Hepatocyte (in vitro differentiated cells): Measurements from ENCODE around the gene ASB1. TPM values are rescaled to one million over a fixed set of nuclear protein-coding genes. Genes with fewer than 3 reads are reported as not detected.
A peak's percentile ranks its signal among the peaks of the same experiment; 100 is the strongest.

Experiments used
- DNase-seq: peaks from one replicate; pipeline ENCODE4 v3.0.0-alpha.2; 2016; ENCODE audit warnings: low spot score
- H2AFZ ChIP-seq: fragments of 200-600 bp; sonication (generic); 2 replicates; pipeline ENCODE4 v1.6.0; 2016; ENCODE audit warnings: antibody characterized with exemption, mild to moderate bottlenecking
- H3K27ac ChIP-seq: fragments of 200-600 bp; sonication (generic); 2 replicates; pipeline ENCODE4 v1.5.1; 2016; ENCODE audit warnings: mild to moderate bottlenecking
- H3K27me3 ChIP-seq: fragments of 200-600 bp; sonication (generic); 2 replicates; pipeline ENCODE4 v1.6.1; 2016
- H3K36me3 ChIP-seq: fragments of 200-600 bp; sonication (generic); replicated peaks from 2 replicates; pipeline ENCODE4 v1.5.1; 2016; ENCODE audit warnings: low read depth; ENCODE audit not compliant: insufficient read depth
- H3K4me1 ChIP-seq: fragments of 200-600 bp; sonication (generic); 2 replicates; pipeline ENCODE4 v1.5.1; 2016; ENCODE audit warnings: mild to moderate bottlenecking, moderate library complexity; ENCODE audit not compliant: insufficient read depth
- H3K4me2 ChIP-seq: fragments of 200-600 bp; sonication (generic); 2 replicates; pipeline ENCODE4 v1.6.0; 2016
- H3K4me3 ChIP-seq: fragments of 200-600 bp; sonication (generic); 2 replicates; pipeline ENCODE4 v1.5.1; 2016; ENCODE audit warnings: mild to moderate bottlenecking
- H3K79me2 ChIP-seq: fragments of 200-600 bp; sonication (generic); 2 replicates; pipeline ENCODE4 v1.6.0; 2017; ENCODE audit warnings: mild to moderate bottlenecking
- H3K9me2 ChIP-seq: fragments of 200-600 bp; sonication (generic); replicated peaks from 2 replicates; pipeline ENCODE4 v1.6.0; 2017; ENCODE audit warnings: mild to moderate bottlenecking; ENCODE audit not compliant: insufficient read depth
- H3K9me3 ChIP-seq: fragments of 200-600 bp; sonication (generic); 2 replicates; pipeline ENCODE4 v1.5.1; 2016; ENCODE audit warnings: low read depth, mild to moderate bottlenecking
- H4K20me1 ChIP-seq: fragments of 200-600 bp; sonication (generic); 2 replicates; pipeline ENCODE4 v1.6.0; 2016; ENCODE audit warnings: mild to moderate bottlenecking; ENCODE audit not compliant: insufficient read depth, poor library complexity, severe bottlenecking
- CTCF ChIP-seq: fragments of 200-600 bp; sonication (generic); IDR thresholded peaks from 2 replicates; pipeline ENCODE4 v1.5.1; 2016; ENCODE audit warnings: antibody characterized with exemption, mild to moderate bottlenecking; ENCODE audit not compliant: poor library complexity
- EZH2 ChIP-seq: fragments of 200-600 bp; sonication (generic); IDR thresholded peaks from 2 replicates; pipeline ENCODE4 v1.6.1; 2016; ENCODE audit warnings: antibody characterized with exemption, mild to moderate bottlenecking, borderline replicate concordance
- EZH2phosphoT487 ChIP-seq: fragments of 200-600 bp; sonication (generic); IDR thresholded peaks from one replicate; pipeline ENCODE4 v1.6.1; 2018; ENCODE audit warnings: antibody characterized with exemption, mild to moderate bottlenecking, low read depth, moderate library complexity; ENCODE audit not compliant: unreplicated experiment, severe bottlenecking
- WGBS: methylation state at CpG from one replicate; pipeline ENCODE4 v1.1.6; 2016; ENCODE audit warnings: low lambda C conversion rate; ENCODE audit errors: missing lambda C conversion rate; 5-methylcytosine and 5-hydroxymethylcytosine counted together
- polyA plus RNA-seq: library from polyadenylated mRNA; unstranded; fragments of >200 nt; fragmentation: Nextera tagmentation; extraction: Ambion mirVana; gene quantifications from 2 replicates; pipeline ENCODE4 v1.2.1, GENCODE V29; 2016
- total RNA-seq: library from RNA; depleted of rRNA; stranded (reverse); fragments of >200 nt; gene quantifications from 2 replicates; pipeline ENCODE4 v1.2.3, GENCODE V29; 2014

Gene ASB1
- total and polyA plus RNA-seq, 2 experiments from 2014 or later, result 13.0 to 27.9 TPM

- Histone ChIP-seq H3K27ac (peak overlapping the region; percentile 69), H3K4me1 (peaks cover 26% of the 10 kb centered on the region), H3K9me3 (no peaks in the 10 kb centered on the region), H4K20me1 (no peaks in the 10 kb centered on the region), H2AFZ (peak overlapping the region; percentile 17), H3K9me2 (no peaks in the 10 kb centered on the region), H3K79me2 (no peaks in the 10 kb centered on the region), H3K27me3 (no peaks in the 10 kb centered on the region), H3K4me2 (peak overlapping the region; percentile 51), H3K4me3 (no peak overlapping the region), H3K36me3 (no peaks in the 10 kb centered on the region)
- TF ChIP-seq CTCF (no peak), EZH2 (no peak), EZH2phosphoT487 (no peak)
- DNase-seq, result no peak
- WGBS, result 67% methylated on average over 16 of the region's 18 CpGs
These were observed 5.1 kb upstream of the ASB1 start for GRCh38 chr2:238421695-238422035.

GRCh38 chr2:238422285-238422684 lies 4.4 kb upstream of the ASB1 start:
- H3K4me1 ChIP-seq, result peaks cover 26% of the 10 kb centered on the region
- no peaks in the 10 kb centered on the region for H3K36me3 ChIP-seq
- no peaks in the 10 kb centered on the region for H3K9me2 ChIP-seq
- DNase-seq, result no peak
- H3K27me3 ChIP-seq, result no peaks in the 10 kb centered on the region
- no peak overlapping the region for H3K4me3 ChIP-seq
- no peak overlapping the region for H2AFZ ChIP-seq
- no peak overlapping the region for H3K27ac ChIP-seq
- H4K20me1 ChIP-seq, result no peaks in the 10 kb centered on the region
- H3K9me3 ChIP-seq, result no peaks in the 10 kb centered on the region
- 94% methylated on average over 9 of the region's 10 CpGs for WGBS
- no peak for TF ChIP-seq CTCF
- no peak for TF ChIP-seq EZH2phosphoT487
- TF ChIP-seq EZH2, result no peak
- H3K79me2 ChIP-seq, result peaks cover 3% of the 10 kb centered on the region
- no peak overlapping the region for H3K4me2 ChIP-seq

DNA sequence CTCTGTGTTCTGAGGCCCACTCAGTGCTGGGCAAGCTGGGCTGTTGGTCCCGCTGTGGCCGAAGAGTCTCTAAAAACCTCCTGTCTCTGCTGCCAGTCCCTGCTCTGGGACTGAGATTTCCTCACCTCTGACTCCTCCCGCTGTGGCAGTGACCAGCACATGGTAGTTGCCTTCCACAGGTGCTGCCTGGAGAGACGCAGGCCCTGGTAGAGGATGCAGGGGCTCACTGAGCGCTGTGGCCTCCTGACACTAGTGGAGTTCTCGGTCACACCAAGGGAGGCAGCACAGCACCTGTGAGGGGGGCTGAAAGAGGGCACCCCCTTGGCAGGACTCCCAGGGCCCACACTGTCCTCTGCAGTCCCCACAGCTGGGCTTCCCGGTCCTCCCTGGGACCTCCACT lies 3.8 kb upstream of the ASB1 start:
- Histone ChIP-seq H3K4me3 (no peak overlapping the region), H3K9me3 (no peaks in the 10 kb centered on the region), H3K79me2 (peaks cover 10% of the 10 kb centered on the region), H4K20me1 (peaks cover 1% of the 10 kb centered on the region), H3K9me2 (no peaks in the 10 kb centered on the region), H3K27ac (no peak overlapping the region), H3K4me2 (no peak overlapping the region), H3K27me3 (no peaks in the 10 kb centered on the region), H3K36me3 (no peaks in the 10 kb centered on the region), H2AFZ (no peak overlapping the region), H3K4me1 (peaks cover 30% of the 10 kb centered on the region)
- TF ChIP-seq EZH2phosphoT487, result no peak
- TF ChIP-seq EZH2, result no peak
- no peak for TF ChIP-seq CTCF
- WGBS, result 98% methylated on average over 7 of the region's 7 CpGs
- no peak for DNase-seq
